Cardiac muscle cell (in vitro differentiated cells and primary cell): ENCODE data around the gene NLN. TPM values are rescaled to one million over a fixed set of nuclear protein-coding genes. Genes with fewer than 3 reads are reported as not detected.
"Not testable (repeated sequence)": the region's sequence is repeated elsewhere in the genome, so short reads cannot be mapped to it uniquely, and the experiment has no call there.

ENCODE experiments used
- DNase-seq, 2 donors: peaks; one replicate each; pipeline versions ENCODE4 v3.0.0 to v3.0.0-alpha.2; 2010 to 2017; ENCODE audit warnings: low read depth in 1 of 2, low spot score in 1 of 2
- H3K27ac ChIP-seq: fragments of 200-600 bp; sonication (generic); 2 replicates; pipeline ENCODE4 v1.5.1; 2016
- H3K27me3 ChIP-seq: fragments of 200-600 bp; sonication (generic); 2 replicates; pipeline ENCODE4 v1.6.0; 2016; ENCODE audit warnings: control low read depth
- H3K36me3 ChIP-seq: fragments of 200-600 bp; sonication (generic); 2 replicates; pipeline ENCODE4 v1.5.1; 2016; ENCODE audit warnings: control low read depth
- H3K4me1 ChIP-seq: fragments of 200-600 bp; sonication (generic); 2 replicates; pipeline ENCODE4 v1.8.1; 2017; ENCODE audit warnings: low read depth, mild to moderate bottlenecking, mixed run types
- H3K4me3 ChIP-seq: fragments of 200-600 bp; sonication (generic); 2 replicates; pipeline ENCODE4 v1.5.1; 2016; ENCODE audit warnings: mild to moderate bottlenecking
- H3K9me3 ChIP-seq: fragments of 200-600 bp; sonication (generic); 2 replicates; pipeline ENCODE4 v1.5.1; 2017; ENCODE audit warnings: low read depth, mild to moderate bottlenecking, control low read depth
- CTCF ChIP-seq: IDR thresholded peaks from 2 replicates; pipeline ENCODE4 v1.5.1; 2012; ENCODE audit warnings: low read depth, mild to moderate bottlenecking, low read length
- polyA plus RNA-seq: library from polyadenylated mRNA; unstranded; fragments of >200 nt; fragmentation: Nextera tagmentation; extraction: Ambion mirVana; gene quantifications from 2 replicates; pipeline ENCODE4 v1.2.1, GENCODE V29; 2016
- total RNA-seq: library from RNA; depleted of rRNA; stranded (reverse); fragments of >200 nt; gene quantifications from 2 replicates; pipeline ENCODE4 v1.2.3, GENCODE V29; 2016

The NLN gene
- total and polyA plus RNA-seq, 2 experiments from 2014 or later = 14.7 to 19.2 TPM

DNA sequence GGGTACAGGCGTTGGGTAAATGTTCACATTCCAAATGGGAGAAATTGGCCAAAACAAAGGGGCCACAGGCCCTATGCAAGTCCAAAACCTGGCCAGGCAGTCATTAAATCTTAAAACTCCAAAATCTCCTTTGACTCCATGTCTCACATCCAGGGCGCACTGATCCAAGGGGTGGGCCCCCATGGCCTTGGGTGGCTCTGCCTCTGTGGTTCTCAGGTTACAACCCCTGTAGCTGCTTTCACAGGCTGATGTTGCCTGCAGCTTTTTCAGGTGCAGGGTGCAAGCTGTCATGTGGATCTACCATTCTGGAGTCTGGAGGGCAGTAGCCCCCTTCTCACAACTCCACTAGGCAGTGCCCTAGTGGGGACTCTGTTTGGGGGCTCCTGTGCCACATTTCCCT lies 44.8 kb downstream of the NLN start:
- Histone ChIP-seq H3K9me3 (no peaks in the 10 kb centered on the region), H3K4me3 (no peak overlapping the region), H3K27me3 (no peaks in the 10 kb centered on the region), H3K4me1 (no peaks in the 10 kb centered on the region), H3K36me3 (no peaks in the 10 kb centered on the region), H3K27ac (no peak overlapping the region)
- DNase-seq = no peak
- TF ChIP-seq CTCF = no peak

DNA sequence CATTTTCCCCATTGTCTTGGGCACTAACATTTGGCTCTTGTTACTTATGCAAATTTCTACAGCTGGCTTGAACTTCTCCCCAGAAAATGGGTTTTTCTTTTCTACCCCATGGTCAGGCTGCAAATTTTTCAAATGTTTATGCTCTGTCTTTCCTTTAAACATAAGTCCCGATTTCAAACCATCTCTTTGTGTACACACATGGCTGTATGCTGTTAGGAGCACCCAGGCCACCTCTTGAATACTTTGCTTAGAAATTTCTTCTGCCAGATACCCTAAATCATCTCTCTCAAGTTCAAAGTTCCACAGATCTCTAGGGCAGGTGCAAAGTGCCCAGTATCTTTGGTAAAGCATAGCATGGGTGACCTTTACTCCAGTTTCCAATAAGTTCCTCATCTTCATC lies 45.6 kb downstream of the NLN start:
- no peak for TF ChIP-seq CTCF
- H3K36me3 ChIP-seq = no peaks in the 10 kb centered on the region
- no peaks in the 10 kb centered on the region for H3K27me3 ChIP-seq
- no peak for DNase-seq
- H3K4me3 ChIP-seq = no peak overlapping the region
- H3K27ac ChIP-seq = no peak overlapping the region
- H3K9me3 ChIP-seq = no peaks in the 10 kb centered on the region
- no peaks in the 10 kb centered on the region for H3K4me1 ChIP-seq

DNA sequence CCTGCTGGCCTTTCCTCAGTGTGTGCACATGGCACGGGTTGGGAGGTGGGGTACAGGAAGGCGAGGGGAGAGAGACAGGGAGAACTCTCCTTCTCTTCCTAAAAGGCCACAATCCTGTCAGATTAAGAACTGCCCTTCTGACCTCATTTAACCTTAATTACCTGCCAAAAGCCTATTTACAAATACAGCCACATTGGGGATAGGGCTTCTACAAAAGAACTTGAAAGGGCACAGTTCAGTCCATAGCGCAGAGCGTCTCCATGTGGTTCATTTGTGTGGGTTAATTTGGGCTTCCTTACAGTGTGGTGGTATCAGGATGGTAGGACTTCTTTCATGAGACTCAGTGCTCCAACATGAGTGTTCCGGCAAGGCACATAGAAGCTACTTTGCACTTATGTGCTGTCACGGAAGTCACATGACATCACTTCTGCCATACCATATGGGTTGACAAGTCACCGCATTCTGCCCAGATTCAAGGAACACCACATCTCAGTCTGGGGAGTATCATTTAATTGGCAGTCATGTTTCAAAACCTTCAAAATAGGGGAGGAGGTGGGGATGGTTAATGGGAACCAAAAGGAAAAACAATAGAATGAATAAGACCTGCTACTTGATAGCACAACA lies 46.8 kb downstream of the NLN start:
- Histone ChIP-seq H3K27me3 (no peaks in the 10 kb centered on the region), H3K27ac (no peak overlapping the region), H3K9me3 (no peaks in the 10 kb centered on the region), H3K4me1 (peaks cover under 1% of the 10 kb centered on the region), H3K4me3 (no peak overlapping the region), H3K36me3 (no peaks in the 10 kb centered on the region)
- TF ChIP-seq CTCF = no peak
- DNase-seq = no peak

- Histone ChIP-seq H3K9me3 (no peaks in the 10 kb centered on the region), H3K27ac (no peak overlapping the region), H3K4me1 (peaks cover 6% of the 10 kb centered on the region), H3K4me3 (no peak overlapping the region), H3K36me3 (no peaks in the 10 kb centered on the region), H3K27me3 (no peaks in the 10 kb centered on the region)
- no peak for TF ChIP-seq CTCF
- DNase-seq = peak in 1 of 2 donors; percentile 37
These were observed 47.5 kb downstream of the NLN start for GRCh38 chr5:65769539-65769938.

- Histone ChIP-seq H3K9me3 (no peaks in the 10 kb centered on the region), H3K4me1 (peaks cover 9% of the 10 kb centered on the region), H3K27ac (no peak overlapping the region), H3K36me3 (no peaks in the 10 kb centered on the region), H3K27me3 (no peaks in the 10 kb centered on the region), H3K4me3 (no peak overlapping the region)
- no peak for TF ChIP-seq CTCF
- no peak for DNase-seq
These were observed 49.3 kb downstream of the NLN start for GRCh38 chr5:65771266-65771665.

GRCh38 chr5:65772963-65773362 lies 51.0 kb downstream of the NLN start:
- H3K9me3 ChIP-seq, H3K27ac ChIP-seq, DNase-seq, H3K4me3 ChIP-seq, H3K4me1 ChIP-seq, H3K36me3 ChIP-seq, H3K27me3 ChIP-seq: not testable (repeated sequence)
